Measurements from ENCODE around the gene ELMOD3.
"Not testable (repeated sequence)": the region's sequence is repeated elsewhere in the genome, so short reads cannot be mapped to it uniquely, and the experiment has no call there.

ELMOD3 gene

DNA sequence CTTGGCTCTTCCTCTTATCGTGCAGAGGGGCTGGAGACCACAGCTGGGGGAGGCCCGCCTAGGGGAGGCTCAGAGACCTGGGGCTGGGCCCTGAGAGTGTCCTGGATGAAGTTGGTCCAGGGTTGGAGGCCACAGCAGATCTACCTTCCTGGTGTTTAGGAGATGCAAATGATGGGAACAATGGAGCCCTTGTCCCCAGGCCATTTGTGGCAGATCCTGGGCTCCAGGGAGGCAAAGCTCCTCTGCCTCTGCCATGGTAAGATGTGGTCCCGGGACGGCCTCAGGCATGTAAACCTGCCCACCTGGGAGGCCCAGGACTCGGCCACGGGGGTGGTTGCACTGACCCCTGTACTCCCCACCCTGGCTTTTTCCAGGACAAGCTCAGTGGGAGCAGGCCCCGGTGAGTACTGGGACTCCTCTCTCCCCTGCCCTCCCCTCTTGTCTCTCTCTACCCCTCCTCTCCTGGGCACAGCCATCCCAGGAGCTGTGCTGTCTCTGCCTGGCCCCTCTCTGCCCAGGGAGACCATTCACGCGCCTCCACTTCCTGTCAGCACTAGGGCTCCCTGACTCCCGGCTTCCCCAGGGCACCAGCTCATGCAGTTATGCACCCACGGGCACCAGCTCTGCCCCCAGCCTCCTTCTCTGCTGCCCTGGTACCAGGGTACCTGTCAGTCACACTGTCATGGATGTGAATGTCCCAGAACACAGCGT lies 74.8 kb downstream of the ELMOD3 start:
- no peak for DNase-seq

DNA sequence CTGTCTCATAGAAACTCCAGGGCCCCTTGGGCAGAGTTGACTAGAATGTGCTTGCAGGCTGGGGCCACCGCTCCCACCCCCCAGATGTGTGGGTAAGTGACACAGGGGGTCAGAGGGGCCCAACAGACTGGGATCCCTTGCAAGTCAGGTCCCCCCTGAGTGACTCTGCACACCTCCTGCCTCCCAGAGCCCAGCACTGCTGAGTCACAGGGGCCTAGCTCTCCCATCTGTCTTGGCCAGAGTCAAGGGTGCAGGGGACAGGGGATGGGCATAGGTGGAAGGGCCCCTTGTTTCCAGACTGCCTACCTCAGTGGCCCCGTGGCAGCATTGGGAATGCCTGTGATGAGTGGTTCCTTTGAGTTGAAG lies 75.3 kb downstream of the ELMOD3 start:
- DNase-seq = no peak

DNA sequence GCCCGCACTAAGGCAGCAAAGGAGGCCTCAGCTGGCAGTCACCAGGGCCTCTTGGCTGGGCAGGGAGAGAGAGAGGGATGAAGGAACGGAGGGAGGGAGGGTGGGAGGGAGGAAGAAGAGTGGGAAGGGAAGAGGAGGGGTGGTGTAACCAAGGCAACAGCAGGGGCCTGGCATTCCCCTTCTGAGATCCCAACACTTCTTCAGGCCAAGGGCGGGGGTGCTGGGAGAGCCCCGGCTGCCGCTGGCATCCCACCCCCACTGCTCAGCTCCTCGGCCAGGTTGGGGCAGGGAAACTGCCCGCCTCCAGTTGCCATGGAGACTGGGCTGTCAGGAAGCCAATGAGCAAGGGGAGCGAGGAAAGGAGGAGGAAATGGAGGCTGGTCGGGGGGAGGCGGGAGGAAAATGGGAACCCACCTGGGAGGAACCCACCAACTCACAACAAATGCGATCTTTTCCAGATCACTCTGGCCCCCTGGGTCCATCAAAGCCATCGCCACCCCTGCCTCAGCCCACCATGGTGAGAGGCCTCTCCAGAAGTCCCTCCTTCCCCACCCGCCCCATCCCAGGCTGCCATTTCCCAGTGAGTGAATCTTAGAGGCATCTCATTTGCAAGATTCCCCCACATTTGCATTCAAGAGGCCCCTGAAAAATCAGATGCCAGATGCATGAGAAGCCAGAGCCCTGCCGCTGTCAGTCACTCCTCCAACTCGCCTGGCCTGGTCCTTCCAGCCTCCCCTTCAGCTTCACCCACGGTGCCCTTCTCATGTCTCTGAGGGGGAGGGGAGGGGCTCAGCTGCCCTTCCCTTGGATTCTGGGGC lies 76.4 kb downstream of the ELMOD3 start:
- DNase-seq = no peak

DNA sequence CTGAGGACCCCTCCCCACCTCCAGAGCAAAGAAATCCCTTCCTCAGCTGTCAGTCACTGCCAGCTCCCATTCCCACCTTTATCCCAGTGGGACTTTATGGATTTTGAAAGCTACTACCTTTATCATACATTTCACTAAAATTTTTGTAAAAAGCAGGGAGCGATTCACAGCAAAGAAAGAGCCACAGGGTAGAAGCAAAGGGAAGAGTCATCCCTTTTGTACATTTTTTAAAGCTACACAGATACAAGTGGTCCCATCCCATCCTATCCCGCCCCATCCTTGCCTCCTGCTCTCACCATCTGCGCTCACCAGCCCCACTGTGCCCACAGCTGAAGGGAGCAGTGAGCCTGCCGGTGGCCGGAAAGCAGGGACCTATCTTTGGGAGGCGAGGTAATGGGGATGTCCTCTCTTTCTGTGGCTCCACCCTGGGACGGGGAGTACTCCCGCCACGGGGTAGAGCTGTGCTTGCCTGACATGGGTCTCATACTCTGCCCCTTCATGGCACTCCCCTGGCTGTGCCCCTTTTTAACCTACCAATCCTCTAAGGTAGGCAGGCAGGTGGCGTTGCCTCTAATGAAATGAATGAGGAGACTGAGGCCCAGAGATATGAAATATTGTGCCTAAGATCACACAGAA lies 77.1 kb downstream of the ELMOD3 start:
- DNase-seq = no peak

DNA sequence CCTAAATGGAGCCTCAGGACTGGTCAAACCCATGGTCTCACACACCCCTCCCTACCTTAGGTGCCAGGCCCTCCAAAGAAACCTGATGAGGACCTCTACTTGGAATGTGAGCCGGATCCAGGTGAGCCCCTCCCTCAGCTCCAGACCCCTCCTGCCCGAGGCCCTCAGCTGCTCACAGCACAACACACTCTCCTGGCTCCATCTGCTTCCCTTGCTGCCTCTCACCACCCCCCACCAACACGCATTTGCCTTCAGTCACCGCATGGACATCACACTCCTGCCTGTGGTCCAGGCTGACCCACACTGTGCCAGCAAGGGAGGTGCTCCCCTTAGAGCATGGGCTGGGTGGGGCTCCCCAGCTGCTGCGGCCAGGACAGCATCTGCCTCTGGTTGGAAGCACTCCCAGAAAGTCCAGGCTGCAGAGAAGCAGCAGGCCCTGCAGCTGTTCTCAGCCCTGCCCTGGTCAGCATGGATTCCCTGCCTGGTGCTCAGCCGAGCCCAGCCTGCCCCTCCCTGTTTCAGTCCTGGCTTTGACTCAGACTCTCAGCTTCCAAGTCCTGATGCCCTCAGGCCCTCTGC lies 79.0 kb downstream of the ELMOD3 start:
- DNase-seq = peak; percentile 39

DNA sequence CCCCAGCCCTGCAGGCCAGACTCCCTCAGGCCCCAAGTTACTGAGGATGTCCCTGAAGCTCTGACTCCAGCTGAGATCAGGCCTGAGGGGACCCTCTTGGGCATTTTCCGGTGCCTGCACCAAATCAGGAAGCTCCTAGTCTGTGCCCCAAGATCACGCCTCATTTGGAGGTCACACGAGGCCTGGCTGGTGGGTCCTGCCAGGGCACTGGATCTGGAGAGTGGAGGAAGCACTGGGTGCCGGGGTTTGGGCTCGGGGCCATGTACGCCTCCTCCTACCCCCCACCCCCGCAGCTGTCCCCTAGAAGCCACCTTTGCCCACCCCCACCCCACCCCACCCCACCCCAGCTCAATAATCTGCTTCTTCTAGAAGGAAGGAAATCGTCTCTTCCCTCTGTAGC lies 80.1 kb downstream of the ELMOD3 start:
- no peak for DNase-seq

DNA sequence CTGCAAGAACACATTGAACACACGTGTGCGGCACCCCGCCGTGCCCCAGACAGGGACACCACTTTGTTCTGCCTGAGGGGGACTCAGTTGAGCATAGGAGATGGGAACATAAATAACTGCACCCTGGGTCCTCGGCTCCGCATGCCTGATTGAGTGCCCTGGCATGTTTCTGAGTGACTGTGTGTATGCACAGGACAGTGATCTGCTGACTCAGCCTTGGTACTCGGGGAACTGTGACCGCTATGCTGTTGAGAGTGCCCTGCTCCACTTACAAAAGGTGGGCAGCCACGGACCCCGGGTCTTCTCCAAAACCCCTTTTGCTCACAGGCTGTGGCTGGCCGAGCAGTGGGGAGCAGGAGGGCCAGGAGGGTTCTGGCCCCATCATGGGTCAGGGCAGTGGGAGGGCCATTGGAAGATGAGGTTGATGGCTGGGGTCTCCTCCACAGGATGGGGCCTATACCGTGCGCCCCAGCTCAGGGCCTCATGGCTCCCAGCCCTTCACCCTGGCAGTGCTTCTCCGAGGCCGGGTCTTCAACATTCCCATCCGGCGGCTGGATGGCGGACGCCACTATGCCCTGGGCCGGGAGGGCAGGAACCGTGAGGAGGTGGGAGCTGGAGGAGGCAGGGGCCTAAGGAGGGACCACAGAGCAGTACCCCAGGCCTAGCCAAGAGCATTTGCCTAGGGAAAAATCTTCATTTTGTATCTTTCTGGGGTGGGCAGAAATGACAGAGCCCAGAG lies 80.8 kb downstream of the ELMOD3 start:
- DNase-seq = no peak

DNA sequence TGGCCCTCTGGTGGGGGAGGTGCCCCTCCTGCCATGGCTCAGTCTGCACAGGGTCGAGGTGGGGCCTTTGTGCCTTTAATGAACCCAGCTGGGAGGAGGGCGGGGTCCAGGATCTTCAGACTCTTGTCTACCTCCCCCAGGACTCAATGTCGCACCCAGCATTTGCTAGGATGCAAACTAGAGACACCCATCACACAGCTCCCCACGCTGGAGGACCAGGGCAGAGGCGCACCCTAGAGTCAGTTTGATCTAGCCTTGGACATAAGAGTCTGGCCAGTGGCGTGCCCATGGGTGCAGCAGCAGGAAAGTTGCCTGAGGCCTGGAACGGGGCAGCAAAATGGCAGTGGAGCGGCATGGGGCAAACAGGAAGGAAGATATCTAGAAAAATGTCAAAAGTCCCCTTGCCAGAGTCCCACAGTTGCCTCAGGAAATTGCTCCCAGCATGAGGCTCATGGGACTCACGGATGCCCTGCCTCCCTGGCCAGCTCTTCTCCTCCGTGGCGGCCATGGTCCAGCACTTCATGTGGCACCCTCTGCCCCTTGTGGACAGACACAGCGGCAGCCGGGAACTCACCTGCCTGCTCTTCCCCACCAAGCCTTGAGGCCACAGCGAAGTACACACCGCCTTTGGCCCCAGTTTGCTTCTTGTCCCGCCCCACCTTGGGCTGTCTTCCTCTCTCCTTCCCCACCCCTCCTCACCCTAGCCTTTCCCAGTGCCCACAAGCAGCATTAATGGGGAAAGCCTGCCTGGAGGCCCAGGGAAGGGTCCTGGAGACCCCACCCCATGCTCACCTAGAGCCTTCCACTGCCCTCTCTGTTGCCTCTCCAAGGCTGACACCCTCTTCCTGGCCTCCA lies 81.6 kb downstream of the ELMOD3 start:
- DNase-seq = no peak

DNA sequence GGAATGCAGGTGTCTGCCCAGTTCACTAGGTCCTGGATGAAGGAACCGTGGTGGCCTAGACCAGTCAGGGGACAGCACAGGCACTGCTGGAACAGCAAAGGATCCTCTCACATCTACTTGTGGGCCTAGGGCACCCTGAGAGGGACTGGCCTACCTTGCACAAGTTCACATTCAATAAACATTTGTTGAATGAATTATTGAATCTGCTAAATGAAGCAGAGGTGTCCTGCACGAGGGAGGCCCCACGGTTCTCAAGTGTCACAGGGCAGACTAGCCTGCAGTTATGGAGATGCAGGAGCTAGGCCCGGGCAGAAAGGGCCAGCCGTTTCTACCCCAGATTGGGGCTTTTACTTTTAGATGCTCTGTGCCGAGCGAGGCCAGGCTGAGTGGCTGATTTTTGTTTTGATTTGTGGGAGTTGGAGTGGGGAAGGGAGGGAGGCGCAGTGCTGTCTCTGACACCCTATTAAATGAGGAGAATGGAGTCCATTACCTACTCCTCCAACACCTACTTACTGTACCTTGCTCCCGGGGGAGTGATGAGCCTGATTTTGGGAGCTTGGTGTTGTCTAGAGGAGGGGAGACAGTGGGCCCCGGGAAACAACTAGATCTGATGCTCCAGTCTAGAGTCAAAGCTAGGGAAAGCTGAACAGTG lies 82.4 kb downstream of the ELMOD3 start:
- no peak for DNase-seq

DNA sequence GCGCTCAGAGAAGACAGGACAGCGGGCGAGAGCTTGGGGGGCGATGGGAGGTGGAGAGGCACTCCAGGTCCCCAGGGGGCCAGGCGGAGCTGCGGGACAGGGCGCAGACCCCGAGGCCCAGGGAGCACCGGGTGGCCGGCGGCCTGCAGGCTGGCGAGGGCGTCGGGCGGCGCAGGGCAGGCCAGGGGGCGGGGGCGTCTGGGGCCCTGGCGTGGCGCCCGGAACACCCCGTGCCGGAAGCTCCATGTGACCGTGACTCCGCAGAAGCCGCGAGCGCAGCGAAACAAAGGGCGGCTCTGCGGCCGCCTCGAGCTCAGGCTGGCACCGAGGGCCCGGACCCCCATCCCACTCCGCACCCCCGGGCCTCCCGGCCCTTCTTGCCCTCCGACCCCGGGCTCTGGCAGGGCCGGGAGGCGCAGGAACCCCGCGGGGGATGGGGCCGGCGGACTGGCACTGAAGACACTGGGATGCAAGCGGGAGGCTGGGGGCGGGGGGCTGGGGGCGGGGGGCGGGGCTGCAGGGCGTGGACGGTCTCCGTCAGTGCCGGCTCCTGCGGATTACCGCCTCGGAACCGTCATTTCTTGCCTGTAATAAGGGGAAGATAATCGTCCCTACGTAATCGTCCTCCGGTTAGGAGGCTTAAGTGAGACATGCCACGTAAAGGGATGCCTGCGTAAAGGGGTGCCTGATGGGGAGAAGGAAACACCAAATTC lies 83.1 kb downstream of the ELMOD3 start:
- peak; percentile 18 for DNase-seq

DNA sequence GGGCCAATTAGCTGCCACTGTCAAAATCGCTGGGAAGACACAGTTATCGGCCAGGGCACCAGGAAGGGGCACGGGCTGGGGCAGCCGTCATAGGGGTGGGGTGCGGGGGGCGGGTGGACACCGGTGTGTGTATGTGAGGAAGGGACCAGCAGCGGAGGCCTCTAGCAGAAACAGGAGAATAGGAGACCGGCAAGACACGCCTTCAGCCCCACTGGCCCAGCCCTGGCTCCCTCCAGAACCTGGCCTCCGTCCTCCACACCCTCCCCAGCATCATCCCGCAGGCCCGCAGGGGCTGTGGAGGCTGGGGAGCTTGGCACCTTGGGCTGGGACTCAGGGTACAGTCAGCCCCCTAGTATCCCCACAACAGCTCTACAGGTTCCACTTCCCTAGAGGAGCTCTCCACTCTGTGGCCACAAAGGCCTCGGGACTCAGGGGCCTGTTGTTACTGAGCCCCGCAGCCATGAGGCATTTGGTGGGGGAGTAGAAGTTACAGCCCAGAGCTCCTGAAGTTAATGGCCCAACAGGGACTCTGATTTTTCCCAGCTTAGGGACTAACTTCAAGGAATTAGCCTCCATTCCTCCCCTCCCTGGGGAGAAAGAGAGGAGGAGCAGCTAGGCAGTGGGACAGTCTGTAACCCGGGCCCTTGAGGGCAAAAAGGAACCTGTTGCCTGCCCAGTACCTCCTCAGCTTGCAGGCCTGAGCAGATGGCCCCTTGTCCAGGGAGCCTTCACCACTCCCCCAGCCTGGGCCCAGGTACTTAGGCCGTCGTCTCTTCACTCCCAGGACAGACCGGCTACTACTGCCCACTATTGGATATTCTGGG lies 83.8 kb downstream of the ELMOD3 start:
- no peak for DNase-seq

DNA sequence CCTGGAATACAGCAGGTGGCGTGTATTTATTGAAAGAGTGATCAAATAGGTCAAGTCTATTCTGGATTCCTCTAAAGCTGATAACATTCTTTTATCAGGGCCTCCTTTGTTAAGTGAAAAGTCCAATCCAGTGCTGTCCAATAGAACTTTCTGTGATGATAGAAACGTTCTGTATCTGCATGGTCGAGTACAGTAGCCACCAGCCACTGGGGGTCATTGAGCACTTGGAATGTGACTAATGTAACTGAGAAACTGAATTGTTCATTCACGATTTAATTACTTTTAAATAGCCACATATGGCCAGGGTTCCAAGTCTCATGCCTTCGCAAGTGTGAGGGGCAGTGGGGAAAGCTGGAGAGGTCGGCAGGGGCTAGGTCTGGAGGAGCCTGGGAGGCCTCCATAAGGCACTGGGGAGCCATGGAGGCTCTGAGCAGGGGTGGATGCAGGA lies 84.5 kb downstream of the ELMOD3 start:
- no peak for DNase-seq

DNA sequence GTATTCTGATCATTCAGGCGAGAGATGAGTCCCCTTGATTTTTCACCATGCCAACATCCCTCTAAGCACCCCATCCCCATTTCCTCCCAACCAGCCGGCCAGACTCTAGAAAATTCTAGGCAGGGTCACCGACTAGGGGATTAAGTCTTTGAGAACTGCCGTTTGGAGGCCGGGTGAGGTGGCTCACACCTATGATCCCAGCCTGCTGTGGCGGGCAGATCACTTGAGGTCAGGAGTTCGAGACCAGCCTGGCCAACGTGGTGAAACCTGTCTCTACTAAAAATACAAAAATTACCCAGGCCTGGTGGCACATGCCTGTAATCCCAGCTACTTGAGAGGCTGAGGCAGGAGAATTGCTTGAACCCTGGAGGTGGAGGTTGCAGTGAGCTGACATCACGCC lies 85.0 kb downstream of the ELMOD3 start:
- not testable (repeated sequence) for DNase-seq

DNA sequence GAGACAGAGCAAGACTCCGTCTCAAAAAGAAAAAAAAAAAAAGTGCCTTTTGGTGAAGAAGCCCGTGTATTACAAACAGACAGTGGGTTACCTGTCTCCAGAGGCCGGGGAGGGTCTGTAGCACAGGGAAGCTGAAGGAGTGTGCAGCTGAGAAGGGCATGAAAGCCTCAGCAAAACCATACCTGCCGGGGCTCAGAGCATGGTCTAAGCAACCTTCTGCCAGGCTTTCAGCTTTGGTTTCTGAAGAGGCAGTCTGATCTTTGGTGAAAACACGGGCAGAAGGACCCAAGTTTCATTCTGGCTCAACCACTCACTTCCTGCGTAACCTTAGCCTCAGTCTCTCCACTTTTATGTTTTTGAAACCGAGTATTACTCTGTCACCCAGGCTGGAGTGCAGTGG lies 85.4 kb downstream of the ELMOD3 start:
- DNase-seq = no peak

DNA sequence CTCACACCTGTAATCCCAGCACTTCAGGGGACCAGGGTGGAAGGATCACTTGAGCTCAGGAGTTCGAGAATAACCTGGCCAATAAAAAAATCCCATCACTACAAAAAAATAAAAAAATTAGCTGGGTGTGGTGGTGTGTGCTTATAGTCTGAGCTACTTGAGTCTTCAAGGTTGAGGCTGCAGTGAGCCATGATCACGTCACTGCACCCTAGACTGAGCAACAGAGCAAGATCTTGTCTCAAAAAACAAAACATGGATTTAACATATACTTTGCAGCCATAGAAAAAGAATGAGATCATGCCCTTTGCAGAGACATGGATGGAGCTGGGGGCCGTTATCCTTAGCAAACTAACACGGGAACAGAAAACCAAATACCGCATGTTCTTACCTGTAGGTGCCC lies 86.2 kb downstream of the ELMOD3 start:
- no peak for DNase-seq
